ENCODE measurements around the gene CDC42BPB.

The CDC42BPB gene

GRCh38 chr14:103059556-103059955 lies 2.2 kb upstream of the CDC42BPB start:
- Histone ChIP-seq H3K9ac (ENCODE audit: low read length) (no peak overlapping the region), H3K4me2 (ENCODE audit: low read length) (no peak overlapping the region), H3K4me1 (ENCODE audit: low read length) (no peaks in the 10 kb centered on the region), H3K4me3 (ENCODE audit: low read length) (no peak overlapping the region), H3K36me3 (replicated peaks; ENCODE audit: low read depth, low read length) (no peaks in the 10 kb centered on the region), H4K20me1 (ENCODE audit: insufficient read depth, low read length) (no peaks in the 10 kb centered on the region), H3K79me2 (ENCODE audit: low read length) (no peaks in the 10 kb centered on the region), H3K27ac (ENCODE audit: low read length) (no peak overlapping the region), H3K9me3 (ENCODE audit: insufficient read depth, low read length) (no peaks in the 10 kb centered on the region), H3K27me3 (ENCODE audit: low read depth, low read length) (peaks cover 9% of the 10 kb centered on the region; the same call in 1 of the 2 replicates), H2AFZ (ENCODE audit: low read depth, low read length) (no peak overlapping the region)
- TF ChIP-seq, protein P1, sequence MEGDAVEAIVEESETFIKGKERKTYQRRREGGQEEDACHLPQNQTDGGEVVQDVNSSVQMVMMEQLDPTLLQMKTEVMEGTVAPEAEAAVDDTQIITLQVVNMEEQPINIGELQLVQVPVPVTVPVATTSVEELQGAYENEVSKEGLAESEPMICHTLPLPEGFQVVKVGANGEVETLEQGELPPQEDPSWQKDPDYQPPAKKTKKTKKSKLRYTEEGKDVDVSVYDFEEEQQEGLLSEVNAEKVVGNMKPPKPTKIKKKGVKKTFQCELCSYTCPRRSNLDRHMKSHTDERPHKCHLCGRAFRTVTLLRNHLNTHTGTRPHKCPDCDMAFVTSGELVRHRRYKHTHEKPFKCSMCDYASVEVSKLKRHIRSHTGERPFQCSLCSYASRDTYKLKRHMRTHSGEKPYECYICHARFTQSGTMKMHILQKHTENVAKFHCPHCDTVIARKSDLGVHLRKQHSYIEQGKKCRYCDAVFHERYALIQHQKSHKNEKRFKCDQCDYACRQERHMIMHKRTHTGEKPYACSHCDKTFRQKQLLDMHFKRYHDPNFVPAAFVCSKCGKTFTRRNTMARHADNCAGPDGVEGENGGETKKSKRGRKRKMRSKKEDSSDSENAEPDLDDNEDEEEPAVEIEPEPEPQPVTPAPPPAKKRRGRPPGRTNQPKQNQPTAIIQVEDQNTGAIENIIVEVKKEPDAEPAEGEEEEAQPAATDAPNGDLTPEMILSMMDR (IDR thresholded peaks at IDR 0.05; ENCODE audit: low read depth, low read length) = no peak
- TF ChIP-seq EZH2phosphoT487 (IDR thresholded peaks at IDR 0.05; ENCODE audit: low read depth) = no peak

GRCh38 chr14:103058164-103059055 lies 1.1 kb upstream of the CDC42BPB start:
- Histone ChIP-seq H3K4me1 (ENCODE audit: low read length) (no peaks in the 10 kb centered on the region), H3K9ac (ENCODE audit: low read length) (no peak overlapping the region), H3K27ac (ENCODE audit: low read length) (no peak overlapping the region), H3K36me3 (replicated peaks; ENCODE audit: low read depth, low read length) (no peaks in the 10 kb centered on the region), H3K79me2 (ENCODE audit: low read length) (no peaks in the 10 kb centered on the region), H2AFZ (ENCODE audit: low read depth, low read length) (no peak overlapping the region), H4K20me1 (ENCODE audit: insufficient read depth, low read length) (no peaks in the 10 kb centered on the region), H3K27me3 (ENCODE audit: low read depth, low read length) (peaks cover 9% of the 10 kb centered on the region; the same call in 1 of the 2 replicates), H3K9me3 (ENCODE audit: insufficient read depth, low read length) (no peaks in the 10 kb centered on the region), H3K4me2 (ENCODE audit: low read length) (no peak overlapping the region), H3K4me3 (ENCODE audit: low read length) (no peak overlapping the region)
- no peak for TF ChIP-seq EZH2phosphoT487 (IDR thresholded peaks at IDR 0.05; ENCODE audit: low read depth)
- TF ChIP-seq, protein P1 (IDR thresholded peaks at IDR 0.05; ENCODE audit: low read depth, low read length) = no peak

DNA sequence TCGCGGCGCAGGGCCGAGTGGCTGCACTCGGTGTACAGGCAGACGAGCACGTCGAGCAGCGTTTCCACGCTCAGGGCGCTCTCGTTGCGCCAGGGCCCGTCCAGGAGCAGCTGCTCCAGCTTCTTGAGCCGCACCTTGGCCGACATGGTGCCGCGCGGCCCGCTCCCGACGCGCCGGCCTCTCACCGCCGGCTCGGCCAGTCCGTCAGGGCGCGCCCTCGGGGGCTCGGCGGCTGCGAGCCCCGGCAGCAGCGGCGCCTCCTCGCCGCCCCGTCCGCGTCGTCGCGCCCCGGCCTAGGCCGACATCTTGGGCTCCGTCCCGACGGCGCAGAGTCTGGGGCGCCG lies 349 bp downstream of the CDC42BPB start:
- H3K36me3 ChIP-seq (replicated peaks; ENCODE audit: low read depth, low read length) = no peaks in the 10 kb centered on the region
- no peak overlapping the region for H3K4me2 ChIP-seq (ENCODE audit: low read length)
- H3K27me3 ChIP-seq (ENCODE audit: low read depth, low read length) = peaks cover 11% of the 10 kb centered on the region
- H3K79me2 ChIP-seq (ENCODE audit: low read length) = no peaks in the 10 kb centered on the region
- no peak overlapping the region for H3K9ac ChIP-seq (ENCODE audit: low read length)
- H3K9me3 ChIP-seq (ENCODE audit: insufficient read depth, low read length) = no peaks in the 10 kb centered on the region
- no peak overlapping the region for H3K4me3 ChIP-seq (ENCODE audit: low read length)
- no peak overlapping the region for H2AFZ ChIP-seq (ENCODE audit: low read depth, low read length)
- no peaks in the 10 kb centered on the region for H4K20me1 ChIP-seq (ENCODE audit: insufficient read depth, low read length)
- TF ChIP-seq EZH2phosphoT487 (IDR thresholded peaks at IDR 0.05; ENCODE audit: low read depth) = no peak
- TF ChIP-seq, protein P1 (IDR thresholded peaks at IDR 0.05; ENCODE audit: low read depth, low read length) = no peak
- no peaks in the 10 kb centered on the region for H3K4me1 ChIP-seq (ENCODE audit: low read length)
- no peak overlapping the region for H3K27ac ChIP-seq (ENCODE audit: low read length)

- Histone ChIP-seq H2AFZ (ENCODE audit: low read depth, low read length) (no peak overlapping the region), H3K27me3 (ENCODE audit: low read depth, low read length) (peaks cover 16% of the 10 kb centered on the region), H3K4me3 (ENCODE audit: low read length) (no peak overlapping the region), H3K4me2 (ENCODE audit: low read length) (no peak overlapping the region), H3K79me2 (ENCODE audit: low read length) (no peaks in the 10 kb centered on the region), H3K27ac (ENCODE audit: low read length) (no peak overlapping the region), H3K36me3 (replicated peaks; ENCODE audit: low read depth, low read length) (no peaks in the 10 kb centered on the region), H3K9ac (ENCODE audit: low read length) (no peak overlapping the region), H3K9me3 (ENCODE audit: insufficient read depth, low read length) (no peaks in the 10 kb centered on the region), H3K4me1 (ENCODE audit: low read length) (no peaks in the 10 kb centered on the region), H4K20me1 (ENCODE audit: insufficient read depth, low read length) (no peaks in the 10 kb centered on the region)
- TF ChIP-seq, protein P1 (IDR thresholded peaks at IDR 0.05; ENCODE audit: low read depth, low read length) = no peak
- TF ChIP-seq EZH2phosphoT487 (IDR thresholded peaks at IDR 0.05; ENCODE audit: low read depth) = no peak
These were observed 874 bp downstream of the CDC42BPB start for GRCh38 chr14:103056322-103057027.

All from OCI-LY3 (cell line).